ENCODE measurements around the gene HMGN2.

HMGN2 gene

DNA sequence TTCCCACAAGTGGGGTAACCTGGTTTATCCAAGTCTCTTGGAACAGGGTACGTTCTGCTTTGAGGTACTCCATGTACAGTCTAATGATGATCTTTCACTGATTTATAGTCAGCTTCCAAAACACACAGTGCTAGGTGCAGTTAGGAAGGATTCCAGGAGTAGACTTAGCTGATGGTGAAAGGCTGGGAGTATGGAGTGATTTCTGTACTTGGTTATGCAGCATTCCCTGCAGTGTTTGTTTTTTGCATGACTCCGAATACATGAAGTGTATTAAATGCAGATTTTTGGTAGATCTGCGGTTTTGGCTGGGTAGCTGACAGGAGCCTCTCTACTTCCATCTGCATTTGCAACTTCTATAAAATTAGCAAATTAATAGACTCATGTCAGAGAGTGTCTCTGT lies 3.7 kb downstream of the HMGN2 start:
- Histone ChIP-seq H4K20me1 (ENCODE audit: low read depth, low read length) (peaks cover 25% of the 10 kb centered on the region), H3K4me2 (ENCODE audit: low read depth, low read length, poor library complexity, severe bottlenecking) (no peak overlapping the region), H3K9me2 (replicated peaks; ENCODE audit: insufficient read depth, low read length) (no peaks in the 10 kb centered on the region), H2AFZ (ENCODE audit: low read depth, low read length, severe bottlenecking) (no peak overlapping the region), H3K9me3 (ENCODE audit: insufficient read depth, low read length) (no peaks in the 10 kb centered on the region), H3F3A (ENCODE audit: insufficient read depth) (peaks cover 64% of the 10 kb centered on the region), H3K27ac (ENCODE audit: low read depth, low read length) (0 out of 2 replicates have a peak overlapping the region, but pooled peaks have one; percentile 0), H3K9ac (ENCODE audit: low read length) (no peak overlapping the region), H3K36me3 (ENCODE audit: low read length) (peaks cover 38% of the 10 kb centered on the region), H3K79me2 (ENCODE audit: insufficient read depth, low read length) (peaks cover 18% of the 10 kb centered on the region), H3K4me3 (ENCODE audit: insufficient read depth, low read length, poor library complexity, severe bottlenecking) (no peak overlapping the region), H3K27me3 (ENCODE audit: low read length) (no peaks in the 10 kb centered on the region)
- TF ChIP-seq CTCF (IDR thresholded peaks at IDR 0.05; ENCODE audit: insufficient read depth, low read length, poor library complexity, severe bottlenecking): no peak
- no peak for TF ChIP-seq EZH2phosphoT487 (conservative IDR thresholded peaks at IDR 0.05; ENCODE audit: low read length)

- Histone ChIP-seq H3K27me3 (ENCODE audit: low read length) (no peaks in the 10 kb centered on the region), H3F3A (ENCODE audit: insufficient read depth) (peaks cover 54% of the 10 kb centered on the region), H3K79me2 (ENCODE audit: insufficient read depth, low read length) (peaks cover 18% of the 10 kb centered on the region), H2AFZ (ENCODE audit: low read depth, low read length, severe bottlenecking) (no peak overlapping the region), H4K20me1 (ENCODE audit: low read depth, low read length) (peaks cover 25% of the 10 kb centered on the region), H3K36me3 (ENCODE audit: low read length) (peaks cover 38% of the 10 kb centered on the region), H3K4me3 (ENCODE audit: insufficient read depth, low read length, poor library complexity, severe bottlenecking) (no peak overlapping the region), H3K9ac (ENCODE audit: low read length) (no peak overlapping the region), H3K4me2 (ENCODE audit: low read depth, low read length, poor library complexity, severe bottlenecking) (no peak overlapping the region), H3K9me3 (ENCODE audit: insufficient read depth, low read length) (no peaks in the 10 kb centered on the region), H3K27ac (ENCODE audit: low read depth, low read length) (no peak overlapping the region), H3K9me2 (replicated peaks; ENCODE audit: insufficient read depth, low read length) (no peaks in the 10 kb centered on the region)
- TF ChIP-seq EZH2phosphoT487 (conservative IDR thresholded peaks at IDR 0.05; ENCODE audit: low read length) (no peak), CTCF (IDR thresholded peaks at IDR 0.05; ENCODE audit: insufficient read depth, low read length, poor library complexity, severe bottlenecking) (no peak)
Measured at GRCh38 chr1:26476958-26477357, 4.7 kb downstream of the HMGN2 start.

GRCh38 chr1:26477446-26478152 lies 5.4 kb downstream of the HMGN2 start:
- Histone ChIP-seq H3K36me3 (ENCODE audit: low read length) (peaks cover 38% of the 10 kb centered on the region), H3K9me2 (replicated peaks; ENCODE audit: insufficient read depth, low read length) (no peaks in the 10 kb centered on the region), H3K27me3 (ENCODE audit: low read length) (no peaks in the 10 kb centered on the region), H3K4me3 (ENCODE audit: insufficient read depth, low read length, poor library complexity, severe bottlenecking) (no peak overlapping the region), H3K9ac (ENCODE audit: low read length) (no peak overlapping the region), H3K27ac (ENCODE audit: low read depth, low read length) (no peak overlapping the region), H3K4me2 (ENCODE audit: low read depth, low read length, poor library complexity, severe bottlenecking) (no peak overlapping the region), H2AFZ (ENCODE audit: low read depth, low read length, severe bottlenecking) (no peak overlapping the region), H3K79me2 (ENCODE audit: insufficient read depth, low read length) (peaks cover 18% of the 10 kb centered on the region), H4K20me1 (ENCODE audit: low read depth, low read length) (peaks cover 25% of the 10 kb centered on the region), H3K9me3 (ENCODE audit: insufficient read depth, low read length) (no peaks in the 10 kb centered on the region), H3F3A (ENCODE audit: insufficient read depth) (peaks cover 57% of the 10 kb centered on the region)
- TF ChIP-seq CTCF (IDR thresholded peaks at IDR 0.05; ENCODE audit: insufficient read depth, low read length, poor library complexity, severe bottlenecking): no peak
- TF ChIP-seq EZH2phosphoT487 (conservative IDR thresholded peaks at IDR 0.05; ENCODE audit: low read length): no peak

Measured in SU-DHL-6 (cell line).